Airway epithelial cell (primary cell): ENCODE measurements around the gene ACSL5. TPM values are rescaled to one million over a fixed set of nuclear protein-coding genes. Genes with fewer than 3 reads are reported as not detected.

ENCODE experiments used
- total RNA-seq: library from RNA; depleted of rRNA; stranded (reverse); fragments of >200 nt; gene quantifications from 2 replicates; pipeline ENCODE4 v1.2.3, GENCODE V29; 2015

Gene ACSL5, protein sequence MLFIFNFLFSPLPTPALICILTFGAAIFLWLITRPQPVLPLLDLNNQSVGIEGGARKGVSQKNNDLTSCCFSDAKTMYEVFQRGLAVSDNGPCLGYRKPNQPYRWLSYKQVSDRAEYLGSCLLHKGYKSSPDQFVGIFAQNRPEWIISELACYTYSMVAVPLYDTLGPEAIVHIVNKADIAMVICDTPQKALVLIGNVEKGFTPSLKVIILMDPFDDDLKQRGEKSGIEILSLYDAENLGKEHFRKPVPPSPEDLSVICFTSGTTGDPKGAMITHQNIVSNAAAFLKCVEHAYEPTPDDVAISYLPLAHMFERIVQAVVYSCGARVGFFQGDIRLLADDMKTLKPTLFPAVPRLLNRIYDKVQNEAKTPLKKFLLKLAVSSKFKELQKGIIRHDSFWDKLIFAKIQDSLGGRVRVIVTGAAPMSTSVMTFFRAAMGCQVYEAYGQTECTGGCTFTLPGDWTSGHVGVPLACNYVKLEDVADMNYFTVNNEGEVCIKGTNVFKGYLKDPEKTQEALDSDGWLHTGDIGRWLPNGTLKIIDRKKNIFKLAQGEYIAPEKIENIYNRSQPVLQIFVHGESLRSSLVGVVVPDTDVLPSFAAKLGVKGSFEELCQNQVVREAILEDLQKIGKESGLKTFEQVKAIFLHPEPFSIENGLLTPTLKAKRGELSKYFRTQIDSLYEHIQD
- total RNA-seq: 0.42 TPM in 1 of 2 replicates, not detected in the other

DNA sequence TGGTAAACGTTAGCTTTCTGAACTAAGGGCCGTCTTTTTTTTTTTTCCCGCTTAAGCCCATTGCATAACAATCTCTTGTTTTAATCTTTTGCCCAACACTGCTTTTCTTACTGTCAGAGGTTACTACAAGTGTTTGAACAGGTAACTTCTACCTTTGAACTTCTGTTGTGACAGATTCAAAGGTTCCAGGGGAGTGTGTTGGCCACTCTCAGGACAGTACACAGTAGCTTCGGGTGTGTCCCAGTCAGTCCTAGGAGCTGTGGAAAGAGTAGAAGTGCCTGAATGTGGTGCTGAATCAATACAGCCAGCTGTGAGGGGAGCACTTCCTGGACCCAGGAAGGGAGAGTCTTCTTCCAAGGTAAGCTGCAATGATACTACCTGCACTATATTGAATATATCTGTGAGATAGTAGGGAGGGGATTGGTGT, at the start of gene ACSL5:
Gene ACSL5 (plus strand): TSS at position 205 of the 427 bp plus-strand sequence. CDS start 20,831 bp downstream, outside the sequence.

GRCh38 chr10:112446855-112447619, 73.1 kb downstream of the ACSL5 start, which contains the start of the genes VTI1A and ZDHHC6:
VTI1A (plus strand) TSS chr10:112447215; CDS start chr10:112447374, 159 bp downstream.
ZDHHC6 (minus strand) TSS chr10:112446914; CDS start chr10:112445436, 1,478 bp downstream.

Other genes with a start within 250 kb of the ACSL5 start
- 4.7 and 6.3 TPM in 2 replicates for gene GPAM, start 190.4 kb upstream of the ACSL5 start, total RNA-seq
- gene TECTB, start 90.7 kb upstream of the ACSL5 start, total RNA-seq: not detected in 2 replicates
- 11.8 and 13.8 TPM in 2 replicates for gene ZDHHC6, start 72.8 kb downstream of the ACSL5 start, total RNA-seq
- 19.5 and 25.8 TPM in 2 replicates for gene VTI1A, start 73.1 kb downstream of the ACSL5 start, total RNA-seq